ENCODE results near the gene USP54.
"Not testable (repeated sequence)": the region's sequence is repeated elsewhere in the genome, so short reads cannot be mapped to it uniquely, and the experiment has no call there.

The USP54 gene, protein sequence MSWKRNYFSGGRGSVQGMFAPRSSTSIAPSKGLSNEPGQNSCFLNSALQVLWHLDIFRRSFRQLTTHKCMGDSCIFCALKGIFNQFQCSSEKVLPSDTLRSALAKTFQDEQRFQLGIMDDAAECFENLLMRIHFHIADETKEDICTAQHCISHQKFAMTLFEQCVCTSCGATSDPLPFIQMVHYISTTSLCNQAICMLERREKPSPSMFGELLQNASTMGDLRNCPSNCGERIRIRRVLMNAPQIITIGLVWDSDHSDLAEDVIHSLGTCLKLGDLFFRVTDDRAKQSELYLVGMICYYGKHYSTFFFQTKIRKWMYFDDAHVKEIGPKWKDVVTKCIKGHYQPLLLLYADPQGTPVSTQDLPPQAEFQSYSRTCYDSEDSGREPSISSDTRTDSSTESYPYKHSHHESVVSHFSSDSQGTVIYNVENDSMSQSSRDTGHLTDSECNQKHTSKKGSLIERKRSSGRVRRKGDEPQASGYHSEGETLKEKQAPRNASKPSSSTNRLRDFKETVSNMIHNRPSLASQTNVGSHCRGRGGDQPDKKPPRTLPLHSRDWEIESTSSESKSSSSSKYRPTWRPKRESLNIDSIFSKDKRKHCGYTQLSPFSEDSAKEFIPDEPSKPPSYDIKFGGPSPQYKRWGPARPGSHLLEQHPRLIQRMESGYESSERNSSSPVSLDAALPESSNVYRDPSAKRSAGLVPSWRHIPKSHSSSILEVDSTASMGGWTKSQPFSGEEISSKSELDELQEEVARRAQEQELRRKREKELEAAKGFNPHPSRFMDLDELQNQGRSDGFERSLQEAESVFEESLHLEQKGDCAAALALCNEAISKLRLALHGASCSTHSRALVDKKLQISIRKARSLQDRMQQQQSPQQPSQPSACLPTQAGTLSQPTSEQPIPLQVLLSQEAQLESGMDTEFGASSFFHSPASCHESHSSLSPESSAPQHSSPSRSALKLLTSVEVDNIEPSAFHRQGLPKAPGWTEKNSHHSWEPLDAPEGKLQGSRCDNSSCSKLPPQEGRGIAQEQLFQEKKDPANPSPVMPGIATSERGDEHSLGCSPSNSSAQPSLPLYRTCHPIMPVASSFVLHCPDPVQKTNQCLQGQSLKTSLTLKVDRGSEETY (N-terminal part only)

DNA sequence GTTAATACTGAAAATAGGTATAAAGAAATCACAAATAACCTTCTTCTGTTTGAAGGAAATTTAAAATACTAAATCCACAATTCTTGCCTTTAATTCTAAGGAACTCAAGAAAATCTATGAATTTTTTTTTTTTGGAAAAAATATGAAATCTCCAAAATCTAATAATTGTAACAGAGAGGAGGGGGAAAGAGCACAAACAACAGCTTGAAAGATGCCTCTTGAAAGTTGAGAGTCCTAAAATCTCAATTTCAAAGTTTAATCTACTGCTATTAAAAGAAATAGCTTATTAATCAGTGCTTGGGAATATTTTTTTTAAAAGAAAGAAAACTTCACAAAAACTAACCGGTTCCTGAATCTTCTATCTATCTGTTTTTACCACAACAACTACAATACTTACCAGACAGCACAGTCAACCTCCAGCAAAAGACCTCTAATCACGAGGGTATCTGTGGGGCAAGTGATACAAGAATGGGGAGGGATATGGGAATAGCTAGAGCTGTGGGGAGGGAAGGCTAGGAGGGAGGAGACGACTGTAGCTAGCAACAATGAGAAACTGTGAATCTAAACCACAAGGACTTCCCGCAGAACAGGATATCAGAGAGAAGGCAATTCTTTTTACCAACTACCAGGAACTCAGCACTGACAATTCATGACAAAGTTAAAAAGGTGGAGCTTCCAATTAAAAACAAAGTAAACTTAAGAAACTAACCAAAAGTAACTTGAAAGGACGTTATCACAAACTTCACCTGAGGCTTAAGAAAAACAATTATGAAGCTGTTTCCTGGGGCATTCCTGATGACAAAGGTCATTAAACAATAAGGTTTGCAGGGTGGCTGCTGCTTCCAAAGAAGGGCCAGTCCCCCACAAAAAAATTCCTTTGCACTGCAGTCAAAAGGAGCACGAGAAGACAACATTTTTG is at the start of gene USP54:
Gene USP54 (minus strand): TSS at position 462 of the 919 bp plus-strand sequence. CDS start 15,684 bp downstream, outside the sequence.
- DNase-seq (ENCODE audit: low spot score): peak; percentile 90

- no peak for DNase-seq (ENCODE audit: low spot score)
Measured at GRCh38 chr10:73639286-73639685, 48.1 kb upstream of the USP54 start.

DNA sequence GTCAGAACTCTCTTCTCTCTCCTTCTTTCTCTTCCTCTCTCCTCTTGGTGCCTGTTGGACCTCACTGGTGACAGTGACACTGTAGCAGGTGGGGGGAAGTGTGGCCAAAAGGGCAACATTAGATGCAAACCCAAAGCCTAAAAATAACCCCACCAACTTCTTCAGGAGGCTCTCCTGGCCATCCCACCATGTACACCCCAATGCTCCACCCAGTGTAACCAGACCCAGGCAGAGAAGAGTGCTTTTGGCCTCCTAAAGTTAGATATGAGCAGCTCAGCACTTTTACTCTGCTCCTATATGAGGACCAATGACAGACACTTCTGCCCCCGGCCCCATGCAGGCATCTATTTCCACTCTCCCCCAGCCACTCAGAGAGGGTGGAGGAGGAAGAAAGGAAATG is 44.6 kb upstream of the USP54 start:
- no peak for DNase-seq (ENCODE audit: low spot score)

DNA sequence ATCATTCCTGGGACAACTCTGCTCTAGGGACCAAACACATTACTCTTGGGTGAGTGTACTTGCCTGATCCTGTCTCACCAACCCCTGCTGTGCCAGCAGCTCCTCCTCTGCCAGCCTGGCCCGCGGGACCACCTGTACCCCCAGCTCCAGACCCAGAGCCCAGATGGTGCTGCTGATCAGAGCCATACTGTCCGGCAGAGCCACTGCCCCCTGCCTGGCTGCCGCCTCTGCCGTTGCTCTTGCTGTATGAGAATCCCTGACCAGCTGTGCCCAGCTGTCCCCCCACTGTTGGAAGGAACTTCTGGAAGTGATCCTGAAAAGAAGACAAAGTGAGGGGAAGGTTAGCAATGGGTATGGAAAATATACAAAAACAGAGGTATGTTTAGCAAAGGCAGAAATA is 43.3 kb upstream of the USP54 start:
- no peak for DNase-seq (ENCODE audit: low spot score)

- DNase-seq (ENCODE audit: low spot score): no peak
Measured at GRCh38 chr10:73629165-73629564, 38.0 kb upstream of the USP54 start.

DNA sequence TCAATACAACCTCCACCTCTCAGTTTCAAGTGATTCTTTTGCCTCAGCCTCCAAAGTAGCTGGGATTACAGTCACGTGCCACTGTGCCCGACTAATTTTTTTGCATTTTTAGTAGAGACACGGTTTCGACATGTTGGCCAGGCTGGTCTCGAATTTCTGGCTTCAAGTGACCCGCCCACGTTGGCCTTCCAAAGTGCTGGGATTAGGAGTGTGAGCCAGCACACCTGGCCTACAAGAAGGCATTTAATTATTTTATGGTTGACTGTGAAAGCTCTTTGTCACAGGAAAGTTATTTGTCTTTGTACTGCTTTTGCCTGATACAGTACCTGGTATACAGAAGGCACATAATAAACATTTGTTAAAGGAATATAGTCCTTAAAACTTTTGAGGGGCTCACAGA is 37.3 kb upstream of the USP54 start:
- no peak for DNase-seq (ENCODE audit: low spot score)

GRCh38 chr10:73627300-73627699 is 36.2 kb upstream of the USP54 start:
- no peak for DNase-seq (ENCODE audit: low spot score)

DNA sequence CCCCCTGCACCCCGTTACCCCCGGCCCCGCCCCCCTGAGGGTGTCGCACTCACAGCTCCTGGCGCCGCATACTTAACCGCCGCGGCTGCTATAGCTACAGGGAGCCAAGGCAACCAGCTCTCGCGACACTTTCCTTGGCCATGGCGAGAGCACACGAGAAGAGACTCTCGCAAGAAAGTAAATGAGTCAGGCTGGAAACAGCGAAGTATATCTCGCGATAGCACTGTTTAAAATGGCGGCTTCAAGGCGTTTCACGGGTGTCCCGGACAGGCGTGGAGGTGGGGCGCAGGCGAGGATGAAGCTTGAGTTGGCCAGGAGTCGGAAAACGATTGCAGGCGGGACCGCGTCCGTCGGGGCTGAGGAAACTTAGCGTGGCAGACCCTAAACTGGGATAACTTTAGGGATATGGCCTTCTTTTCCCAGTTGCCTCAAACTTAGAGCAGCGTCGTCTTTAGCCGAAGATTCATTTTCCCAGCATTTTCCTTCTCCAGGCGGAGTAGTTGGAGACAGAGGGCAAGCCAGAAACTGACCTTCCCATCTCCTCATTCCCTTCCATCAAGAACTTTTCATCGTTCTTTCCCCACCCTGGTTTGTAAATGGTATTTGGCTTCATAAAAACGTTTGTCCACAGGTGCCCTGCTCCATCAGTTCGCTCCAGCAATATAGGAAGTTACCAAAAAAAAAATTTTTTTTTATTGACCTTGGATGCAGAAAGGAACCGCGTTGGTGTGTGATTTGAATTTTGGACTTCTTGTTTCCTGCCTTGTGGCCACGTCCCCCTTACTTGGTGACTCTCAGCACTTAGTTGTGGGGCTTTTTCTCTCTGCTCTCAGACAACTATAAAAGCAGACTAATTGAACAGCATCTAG is 35.0 kb upstream of the USP54 start:
- peak; percentile 98 for DNase-seq (ENCODE audit: low spot score)

GRCh38 chr10:73625004-73625883 is 34.1 kb upstream of the USP54 start:
- DNase-seq (ENCODE audit: low spot score): peak; percentile 66

GRCh38 chr10:73623056-73623455 is 31.9 kb upstream of the USP54 start:
- peak; percentile 95 for DNase-seq (ENCODE audit: low spot score)

- DNase-seq (ENCODE audit: low spot score): not testable (repeated sequence)
Measured at GRCh38 chr10:73620974-73621373, 29.8 kb upstream of the USP54 start.

GRCh38 chr10:73617143-73617542 is 26.0 kb upstream of the USP54 start:
- not testable (repeated sequence) for DNase-seq (ENCODE audit: low spot score)

- DNase-seq (ENCODE audit: low spot score): no peak
Measured at GRCh38 chr10:73614720-73615119, 23.6 kb upstream of the USP54 start.

GRCh38 chr10:73609116-73609515 is 18.0 kb upstream of the USP54 start:
- DNase-seq (ENCODE audit: low spot score): no peak

GRCh38 chr10:73601486-73601921 is 10.4 kb upstream of the USP54 start:
- DNase-seq (ENCODE audit: low spot score): peak; percentile 99

DNA sequence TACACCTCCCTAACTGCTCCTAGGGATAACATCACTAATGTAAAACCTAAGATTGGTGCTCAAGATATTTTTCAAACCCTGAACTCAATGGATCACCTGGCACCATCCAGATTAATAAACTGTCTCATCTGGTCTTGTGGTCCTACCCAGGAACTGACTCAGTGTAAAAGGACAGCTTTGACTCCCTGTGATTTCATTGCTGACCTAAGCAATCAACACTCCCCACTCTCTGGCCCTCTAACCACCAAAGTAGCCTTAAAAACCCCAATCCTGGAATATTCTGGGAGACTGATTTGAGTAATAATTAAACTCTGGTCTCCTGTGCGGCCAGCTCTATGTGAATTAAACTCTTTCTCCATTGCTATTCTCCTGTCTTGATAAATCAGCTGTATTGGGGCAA is 6.2 kb upstream of the USP54 start:
- DNase-seq (ENCODE audit: low spot score): peak; percentile 89

- DNase-seq (ENCODE audit: low spot score): no peak
Measured at GRCh38 chr10:73593812-73594211, 2.7 kb upstream of the USP54 start.

GRCh38 chr10:73593110-73593509 is 2.0 kb upstream of the USP54 start:
- DNase-seq (ENCODE audit: low spot score): no peak

All from kidney tubule cell (primary cell).